ENCODE measurements around the gene CX3CR1.

GRCh38 chr3:39263576-39263975 lies 16.3 kb downstream of the CX3CR1 start:
- TF ChIP-seq CTCF (IDR thresholded peaks at IDR 0.05): no peak
- TF ChIP-seq POLR2A (IDR thresholded peaks at IDR 0.05): no peak
